Measurements from ENCODE around the gene GPR153. TPM values are rescaled to one million over a fixed set of nuclear protein-coding genes. Genes with fewer than 3 reads are reported as not detected.

Gene GPR153
- polyA plus RNA-seq, 1 donor from 2014 or later = 26.9 TPM

- no peaks in the 10 kb centered on the region for H3K27me3 ChIP-seq (ENCODE audit: insufficient read depth, low read depth, low read length)
- peak overlapping the region; percentile 44 for H3K9ac ChIP-seq (ENCODE audit: low read length)
- no peaks in the 10 kb centered on the region for H3K9me3 ChIP-seq (ENCODE audit: low read length)
- no peaks in the 10 kb centered on the region for H3F3A ChIP-seq (ENCODE audit: insufficient read depth, low read length, poor library complexity, severe bottlenecking)
- TF ChIP-seq REST (IDR thresholded peaks at IDR 0.05; ENCODE audit: borderline replicate concordance) (no peak), RAD21 (conservative IDR thresholded peaks at IDR 0.05) (no peak), POLR2AphosphoS5 (IDR thresholded peaks at IDR 0.05) (no peak), MXI1 (conservative IDR thresholded peaks at IDR 0.05; ENCODE audit: poor library complexity, severe bottlenecking) (no peak), EZH2 (IDR thresholded peaks at IDR 0.05; ENCODE audit: borderline replicate concordance, insufficient read depth, low read length, poor library complexity, severe bottlenecking) (no peak), EP300 (conservative IDR thresholded peaks at IDR 0.05; ENCODE audit: poor library complexity, severe bottlenecking) (no peak), CTCF (IDR thresholded peaks at IDR 0.05; ENCODE audit: poor library complexity, severe bottlenecking) (no peak), TAF1 (IDR thresholded peaks at IDR 0.05; ENCODE audit: low read depth) (no peak), SMC3 (conservative IDR thresholded peaks at IDR 0.05; ENCODE audit: poor library complexity) (no peak)
- no peak overlapping the region for H2AFZ ChIP-seq (ENCODE audit: low read depth, low read length)
- no peaks in the 10 kb centered on the region for H3K9me2 ChIP-seq (ENCODE audit: insufficient read depth, low read length)
- no peaks in the 10 kb centered on the region for H3K36me3 ChIP-seq (ENCODE audit: insufficient read depth, low read length)
- no peak overlapping the region for H3K4me3 ChIP-seq (ENCODE audit: low read length)
- no peaks in the 10 kb centered on the region for H4K20me1 ChIP-seq (ENCODE audit: insufficient read depth)
- H3K4me2 ChIP-seq (ENCODE audit: low read length) = no peak overlapping the region
- H3K79me2 ChIP-seq (replicated peaks; ENCODE audit: insufficient read depth, low read length) = no peaks in the 10 kb centered on the region
- H3K27ac ChIP-seq (ENCODE audit: low read length) = peak overlapping the region; percentile 61
Observed at GRCh38 chr1:6272452-6272851, 11.6 kb upstream of the GPR153 start.

- Histone ChIP-seq H3K9me2 (ENCODE audit: insufficient read depth, low read length) (no peaks in the 10 kb centered on the region), H3K79me2 (replicated peaks; ENCODE audit: insufficient read depth, low read length) (no peaks in the 10 kb centered on the region), H3K27ac (ENCODE audit: low read length) (no peak overlapping the region), H3K4me3 (ENCODE audit: low read length) (no peak overlapping the region), H3K36me3 (ENCODE audit: insufficient read depth, low read length) (no peaks in the 10 kb centered on the region), H3K9me3 (ENCODE audit: low read length) (no peaks in the 10 kb centered on the region), H3F3A (ENCODE audit: insufficient read depth, low read length, poor library complexity, severe bottlenecking) (no peaks in the 10 kb centered on the region), H2AFZ (ENCODE audit: low read depth, low read length) (no peak overlapping the region), H4K20me1 (ENCODE audit: insufficient read depth) (no peaks in the 10 kb centered on the region), H3K27me3 (ENCODE audit: insufficient read depth, low read depth, low read length) (no peaks in the 10 kb centered on the region), H3K4me2 (ENCODE audit: low read length) (no peak overlapping the region), H3K9ac (ENCODE audit: low read length) (no peak overlapping the region)
- TF ChIP-seq REST (IDR thresholded peaks at IDR 0.05; ENCODE audit: borderline replicate concordance) (no peak), EZH2 (IDR thresholded peaks at IDR 0.05; ENCODE audit: borderline replicate concordance, insufficient read depth, low read length, poor library complexity, severe bottlenecking) (no peak), CTCF (IDR thresholded peaks at IDR 0.05; ENCODE audit: poor library complexity, severe bottlenecking) (no peak), POLR2AphosphoS5 (IDR thresholded peaks at IDR 0.05) (no peak)
Observed at GRCh38 chr1:6271554-6271953, 10.7 kb upstream of the GPR153 start.

All from neural cell (in vitro differentiated cells).